Thyroid gland (tissue), 4 donors: ENCODE measurements around the gene AIPL1. TPM values are rescaled to one million over a fixed set of nuclear protein-coding genes. Genes with fewer than 3 reads are reported as not detected.
"Not testable (repeated sequence)": the region's sequence is repeated elsewhere in the genome, so short reads cannot be mapped to it uniquely, and the experiment has no call there.

Source experiments
- DNase-seq, 2 donors: peaks; one replicate each; pipeline ENCODE4 v3.0.0-alpha.2; 2019
- H3K27ac ChIP-seq, 3 donors: fragments of 200-600 bp; sonication (generic); 1 replicate in 2 of 3; 2 replicates in 1 of 3; pipeline ENCODE4 v1.5.1; 2016 to 2019; ENCODE audit warnings: mild to moderate bottlenecking in 1 of 3, moderate library complexity in 1 of 3
- H3K27me3 ChIP-seq: fragments of 200-600 bp; sonication (generic); one replicate; pipeline ENCODE4 v1.5.1; 2019
- H3K36me3 ChIP-seq, 2 donors: fragments of 200-600 bp; sonication (generic); one replicate each; pipeline ENCODE4 v1.5.1; 2016 to 2019
- H3K4me1 ChIP-seq, 2 donors: fragments of 200-600 bp; sonication (generic); one replicate each; pipeline ENCODE4 v1.5.1; 2017 to 2019
- H3K4me3 ChIP-seq, 3 donors: fragments of 200-600 bp; sonication (generic); replicated peaks in 1 of 3; 1 replicate in 2 of 3; 2 replicates in 1 of 3; pipeline ENCODE4 v1.5.1; 2016; ENCODE audit warnings: mild to moderate bottlenecking in 1 of 3
- H3K9me3 ChIP-seq: fragments of 200-600 bp; sonication (generic); one replicate; pipeline ENCODE4 v1.5.1; 2017
- CTCF ChIP-seq, 6 experiments: fragments of 200-600 bp in 3 of 6; fragments of 450-650 bp in 3 of 6; sonication (generic) in 3 of 6; IDR thresholded peaks; one replicate each; pipeline ENCODE4 v1.5.1; 2016 to 2019; ENCODE audit warnings: antibody characterized with exemption in 6 of 6, mild to moderate bottlenecking in 2 of 6, inconsistent platforms in 1 of 6, moderate library complexity in 1 of 6
- POLR2A ChIP-seq, 2 donors: fragments of 450-650 bp; IDR thresholded peaks; one replicate each; pipeline ENCODE4 v1.6.1; 2017; ENCODE audit warnings: antibody characterized with exemption in 2 of 2, mild to moderate bottlenecking in 2 of 2, moderate library complexity in 1 of 2
- WGBS, 2 donors: methylation state at CpG; one replicate each; pipeline ENCODE4 v1.1.5; 2017; 5-methylcytosine and 5-hydroxymethylcytosine counted together
- intact Hi-C: fragments of 100-400 bp; cut with DNase I; formaldehyde crosslinking; loops from one replicate; pipeline ENCODE4 v1.15.1; 2023
- total RNA-seq, 4 donors: library from RNA; depleted of rRNA; stranded (reverse); fragments of >200 nt; gene quantifications; one replicate each; pipeline ENCODE4 v1.2.3, GENCODE V29; 2016

The AIPL1 gene
- not detected for total RNA-seq

- H3K9me3 ChIP-seq = no peaks in the 10 kb centered on the region
- intact Hi-C loops = no loop called here
- no peak for DNase-seq
- TF ChIP-seq CTCF (IDR thresholded peaks at IDR 0.05) = no peak
- no peak for TF ChIP-seq POLR2A (IDR thresholded peaks at IDR 0.05)
- H3K27ac ChIP-seq = no peak within 1 kb of the TSS
- no peaks in the 10 kb centered on the region for H3K27me3 ChIP-seq
- 80 to 95% methylated on average over 7 to 15 of the region's 16 CpGs for WGBS, 2 donors
- H3K36me3 ChIP-seq = no peaks in the 10 kb centered on the region
- H3K4me3 ChIP-seq = no peak within 1 kb of the TSS
- no peaks in the 10 kb centered on the region for H3K4me1 ChIP-seq
Measured at GRCh38 chr17:6435051-6435450, at the start of gene AIPL1. Gene AIPL1, minus strand, starts transcription at chr17:6435121. Its CDS starts 17 bp downstream, at chr17:6435104.

GRCh38 chr17:6483507-6483906 lies 48.6 kb upstream of the AIPL1 start:
- H3K27me3 ChIP-seq = no peaks in the 10 kb centered on the region
- H3K4me3 ChIP-seq = no peak overlapping the region
- TF ChIP-seq POLR2A (IDR thresholded peaks at IDR 0.05) (no peak), CTCF (IDR thresholded peaks at IDR 0.05) (no peak)
- no peak for DNase-seq
- no peaks in the 10 kb centered on the region for H3K4me1 ChIP-seq
- no peaks in the 10 kb centered on the region for H3K9me3 ChIP-seq
- intact Hi-C loops = no loop called here
- H3K36me3 ChIP-seq = no peaks in the 10 kb centered on the region
- no peak overlapping the region for H3K27ac ChIP-seq
- WGBS, 2 donors = 92 to 93% methylated on average over 13 to 14 of the region's 16 CpGs

- H3K4me3 ChIP-seq, H3K27ac ChIP-seq, H3K4me1 ChIP-seq, intact Hi-C loops, H3K9me3 ChIP-seq, H3K36me3 ChIP-seq, DNase-seq, H3K27me3 ChIP-seq: not testable (repeated sequence)
- 86 to 91% methylated on average over 10 of the region's 10 CpGs for WGBS, 2 donors
Measured at GRCh38 chr17:6482796-6483195, 47.9 kb upstream of the AIPL1 start.

- no peak for TF ChIP-seq POLR2A (IDR thresholded peaks at IDR 0.05)
- TF ChIP-seq CTCF (IDR thresholded peaks at IDR 0.05) = no peak
- no peak for DNase-seq
- Histone ChIP-seq H3K27ac (no peak overlapping the region), H3K4me1 (no peaks in the 10 kb centered on the region), H3K4me3 (no peak overlapping the region), H3K9me3 (no peaks in the 10 kb centered on the region), H3K36me3 (no peaks in the 10 kb centered on the region), H3K27me3 (no peaks in the 10 kb centered on the region)
- 86 to 88% methylated on average over 6 of the region's 6 CpGs for WGBS, 2 donors
- intact Hi-C loops = no loop called here
Measured at GRCh38 chr17:6482105-6482455, 47.2 kb upstream of the AIPL1 start.

- no peak for TF ChIP-seq CTCF (IDR thresholded peaks at IDR 0.05)
- TF ChIP-seq POLR2A (IDR thresholded peaks at IDR 0.05) = no peak
- no peaks in the 10 kb centered on the region for H3K27me3 ChIP-seq
- H3K4me1 ChIP-seq = no peaks in the 10 kb centered on the region
- no peak for DNase-seq
- WGBS, 2 donors = 58 to 68% methylated on average over 8 of the region's 9 CpGs
- intact Hi-C loops = no loop called here
- no peak overlapping the region for H3K27ac ChIP-seq
- no peaks in the 10 kb centered on the region for H3K36me3 ChIP-seq
- H3K4me3 ChIP-seq = no peak overlapping the region
- no peaks in the 10 kb centered on the region for H3K9me3 ChIP-seq
Measured at GRCh38 chr17:6480303-6480675, 45.4 kb upstream of the AIPL1 start.
